ENCODE results near the gene CPNE1.
"Not testable (repeated sequence)": the region's sequence is repeated elsewhere in the genome, so short reads cannot be mapped to it uniquely, and the experiment has no call there.

The CPNE1 gene

GRCh38 chr20:35664466-35665206 lies at the start of gene CPNE1, which contains the start of gene RBM12:
TSS of gene CPNE1 (minus strand) at chr20:35664900. CDS start at chr20:35632923, 31,977 bp downstream.
TSS of gene RBM12 (minus strand) at chr20:35664900. CDS start at chr20:35655322, 9,578 bp downstream.
- DNase-seq (ENCODE audit: low read depth) = peak; percentile 90

GRCh38 chr20:35714127-35714526 lies 49.4 kb upstream of the CPNE1 start:
- DNase-seq (ENCODE audit: low read depth) = no peak

GRCh38 chr20:35713120-35713519 lies 48.4 kb upstream of the CPNE1 start:
- not testable (repeated sequence) for DNase-seq (ENCODE audit: low read depth)

DNA sequence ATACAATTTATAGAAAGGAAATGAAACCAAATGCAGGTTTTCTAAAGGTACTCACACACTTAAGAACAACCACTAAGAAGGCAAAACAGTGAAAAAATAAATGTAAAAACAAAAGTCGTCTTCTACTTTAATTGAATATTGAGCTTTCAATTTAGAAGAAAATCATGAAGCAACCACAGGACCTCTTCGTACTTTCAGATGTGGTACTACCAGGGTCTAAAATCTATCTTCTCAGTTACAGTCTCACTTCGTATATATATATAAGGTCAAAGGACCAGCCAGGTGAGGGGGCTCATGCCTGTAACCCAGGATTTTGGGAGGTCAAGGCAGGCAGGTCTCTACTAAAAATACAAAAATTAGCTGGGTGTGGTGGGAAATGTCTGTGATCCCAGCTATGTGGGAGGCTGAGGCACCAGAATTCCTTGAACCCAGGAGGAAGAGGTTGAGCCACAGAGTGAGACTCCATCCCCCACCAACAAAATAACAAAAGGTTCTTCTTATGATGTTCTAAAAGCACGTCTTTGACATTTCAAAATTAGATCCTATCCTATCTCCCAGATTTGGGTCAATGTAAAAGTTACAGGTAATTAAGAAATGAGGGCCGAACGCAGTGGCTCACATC lies 47.0 kb upstream of the CPNE1 start:
- DNase-seq (ENCODE audit: low read depth) = no peak

- no peak for DNase-seq (ENCODE audit: low read depth)
Observed at GRCh38 chr20:35710884-35711587, 46.3 kb upstream of the CPNE1 start.

DNA sequence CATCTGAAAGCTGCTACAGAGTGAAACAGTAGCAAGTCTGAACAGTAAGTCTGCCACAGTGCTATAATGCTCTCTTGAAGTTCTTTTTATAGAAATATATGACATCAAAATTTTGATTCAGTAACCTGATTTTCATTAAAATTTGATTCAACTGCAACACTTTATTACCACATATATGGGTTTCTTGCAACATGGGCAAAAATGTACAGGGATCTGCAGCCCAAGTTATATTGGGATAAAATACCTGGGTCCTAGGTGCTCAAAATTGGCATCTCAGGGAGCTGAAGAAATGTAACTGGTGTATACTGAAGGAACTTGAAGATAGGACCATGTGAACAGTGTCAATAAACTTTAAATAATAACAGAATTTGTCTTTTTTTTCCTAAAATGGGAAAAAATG lies 45.3 kb upstream of the CPNE1 start:
- no peak for DNase-seq (ENCODE audit: low read depth)

GRCh38 chr20:35709259-35709658 lies 44.6 kb upstream of the CPNE1 start:
- no peak for DNase-seq (ENCODE audit: low read depth)

- no peak for DNase-seq (ENCODE audit: low read depth)
Observed at GRCh38 chr20:35708502-35708901, 43.8 kb upstream of the CPNE1 start.

DNA sequence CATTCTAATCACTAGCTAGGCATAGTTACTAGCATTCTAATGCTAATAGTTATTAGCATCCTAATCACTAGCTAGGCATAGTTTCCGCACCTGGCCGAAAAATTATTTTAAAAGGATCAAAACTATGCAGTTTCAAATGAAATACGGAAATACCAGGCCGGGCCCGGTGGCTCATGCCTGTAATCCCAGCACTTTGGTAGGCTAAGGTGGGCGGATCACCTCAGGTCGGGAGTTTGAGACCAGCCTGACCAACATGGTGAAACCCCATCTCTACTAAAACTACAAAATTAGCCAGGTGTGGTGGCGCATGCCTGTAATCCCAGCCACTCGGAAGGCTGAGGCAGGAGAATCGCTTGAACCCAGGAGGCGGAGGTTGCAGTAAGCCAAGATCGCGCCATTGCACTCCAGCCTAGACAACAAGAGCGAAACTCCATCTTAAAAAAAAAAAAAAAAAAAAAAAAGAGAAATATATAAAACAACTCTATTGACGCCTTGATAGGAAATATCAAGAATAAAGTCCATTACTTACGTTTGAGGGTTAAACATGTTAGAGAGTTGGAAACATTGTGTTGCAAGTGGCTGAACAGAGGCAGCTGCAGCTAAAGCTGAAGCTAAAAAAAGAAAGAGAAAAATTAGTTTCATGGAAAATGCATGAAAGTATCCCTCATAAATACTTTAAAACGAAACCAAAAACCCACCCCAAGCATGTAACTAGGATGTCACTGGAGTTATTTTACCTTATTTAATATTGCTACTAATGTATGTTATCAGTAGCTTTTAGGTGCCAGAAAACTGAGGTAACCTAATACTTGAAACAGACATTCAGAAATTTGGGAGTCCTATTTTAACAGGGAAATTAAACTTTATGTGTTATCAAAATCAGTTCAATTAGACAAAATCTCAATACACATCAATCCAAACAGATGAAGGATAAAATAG lies 42.2 kb upstream of the CPNE1 start:
- not testable (repeated sequence) for DNase-seq (ENCODE audit: low read depth)

DNA sequence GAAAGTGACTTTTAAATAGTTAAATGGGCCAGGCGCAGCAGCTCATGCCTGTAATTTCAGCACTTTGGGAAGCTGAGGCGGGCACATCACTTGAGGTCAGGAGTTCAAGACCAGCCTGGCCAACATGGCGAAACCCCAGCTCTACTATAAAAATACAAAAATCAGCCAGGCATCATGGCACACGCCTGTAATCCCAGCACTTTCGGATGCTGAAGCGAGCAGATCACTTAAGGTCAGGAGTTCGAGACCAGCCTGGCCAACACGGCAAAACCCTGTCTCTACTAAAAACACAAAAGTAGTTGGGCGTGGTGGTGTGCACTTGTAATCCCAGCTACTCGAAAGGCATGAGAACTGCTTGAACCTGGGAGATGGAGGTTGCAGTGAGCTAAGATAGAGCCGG lies 41.2 kb upstream of the CPNE1 start:
- not testable (repeated sequence) for DNase-seq (ENCODE audit: low read depth)

DNA sequence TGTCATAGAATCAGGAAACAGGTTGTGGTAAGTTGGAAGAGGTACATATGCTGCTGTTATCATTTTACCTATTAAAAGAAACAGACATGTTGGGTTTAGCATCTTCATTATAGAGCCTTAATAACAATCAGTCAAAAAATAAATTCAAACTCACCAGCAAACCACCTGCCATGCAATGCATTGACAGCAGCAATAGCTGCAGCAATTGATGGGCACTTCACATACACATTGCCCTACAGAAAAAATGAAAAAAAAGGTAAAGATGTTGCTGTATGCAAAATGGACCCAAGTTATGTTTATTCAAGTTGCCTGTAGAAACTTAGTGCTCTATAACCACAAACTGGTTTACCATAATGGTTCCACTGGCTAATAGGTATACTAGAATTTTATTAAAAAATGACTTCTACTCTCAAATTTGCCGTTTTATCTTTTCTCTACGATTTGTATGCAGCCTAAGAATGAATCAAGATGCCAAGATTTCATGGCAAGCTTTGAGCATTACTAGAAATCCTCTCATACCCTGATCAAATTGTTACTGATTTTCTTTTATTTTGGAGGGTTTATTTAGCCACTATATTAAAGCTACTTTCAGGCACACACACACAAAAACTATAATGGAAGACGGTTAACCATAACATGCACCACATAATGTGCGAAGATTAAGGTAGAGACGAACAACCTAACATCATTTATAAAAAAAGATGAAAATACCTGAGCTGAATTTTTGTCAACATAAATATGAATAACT lies 40.0 kb upstream of the CPNE1 start:
- DNase-seq (ENCODE audit: low read depth) = no peak

GRCh38 chr20:35702824-35703695 lies 38.4 kb upstream of the CPNE1 start:
- no peak for DNase-seq (ENCODE audit: low read depth)

DNA sequence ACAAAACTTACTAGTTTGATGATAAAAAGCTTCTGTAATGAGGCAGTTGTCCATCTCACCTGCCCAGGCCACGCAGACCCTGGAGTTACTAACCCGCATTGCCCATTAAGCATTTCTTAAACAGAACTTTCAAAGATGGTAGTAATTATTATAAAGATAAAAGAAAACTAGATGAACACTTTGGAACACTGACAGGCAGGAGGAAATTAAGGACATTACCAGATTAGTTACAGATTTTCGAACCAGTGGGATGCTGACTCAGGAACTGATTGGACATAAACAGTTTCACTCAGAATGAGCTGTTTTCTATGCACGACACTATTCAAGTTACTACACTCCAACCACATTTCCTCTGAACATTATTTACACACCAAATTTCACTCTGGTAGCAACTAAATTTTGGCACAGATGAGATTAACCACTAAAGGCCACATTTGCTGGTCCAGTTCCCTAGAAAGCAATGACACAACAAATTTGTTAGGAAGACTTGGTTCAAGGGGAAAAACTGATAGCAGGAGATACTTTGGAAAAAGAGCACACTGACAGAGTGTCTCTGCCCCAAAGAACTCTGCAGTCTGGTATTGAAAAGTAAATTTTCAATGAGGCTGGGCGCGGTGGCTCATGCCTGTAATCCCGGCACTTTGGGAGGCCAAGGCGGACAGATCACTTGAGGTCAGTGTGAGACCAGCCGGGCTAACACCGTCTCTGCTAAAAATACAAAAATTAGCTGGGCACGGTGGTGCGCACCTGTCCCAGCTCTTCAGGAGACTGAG lies 37.5 kb upstream of the CPNE1 start:
- DNase-seq (ENCODE audit: low read depth) = no peak

DNA sequence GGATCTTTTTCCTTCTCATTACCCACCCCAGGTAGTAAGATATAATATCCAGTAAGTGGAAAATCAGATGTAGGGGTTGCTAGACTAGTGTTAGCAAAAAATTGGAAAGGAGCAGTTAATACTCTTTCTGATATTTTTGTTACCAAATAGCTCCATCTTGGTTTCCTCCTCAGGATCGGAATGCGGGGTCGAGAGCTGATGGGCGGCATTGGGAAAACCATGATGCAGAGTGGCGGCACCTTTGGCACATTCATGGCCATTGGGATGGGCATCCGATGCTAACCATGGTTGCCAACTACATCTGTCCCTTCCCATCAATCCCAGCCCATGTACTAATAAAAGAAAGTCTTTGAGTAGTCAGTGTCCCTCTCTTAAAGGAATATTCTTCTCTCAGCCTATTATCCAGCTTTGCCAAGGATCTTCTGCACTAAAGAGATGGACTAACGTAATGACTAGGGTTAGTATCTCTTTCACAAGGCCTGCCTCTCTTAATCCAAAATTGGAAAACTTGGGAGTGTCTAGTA lies 36.0 kb upstream of the CPNE1 start:
- DNase-seq (ENCODE audit: low read depth) = no peak

- no peak for DNase-seq (ENCODE audit: low read depth)
Observed at GRCh38 chr20:35699957-35700624, 35.4 kb upstream of the CPNE1 start.

GRCh38 chr20:35699127-35699956 lies 34.6 kb upstream of the CPNE1 start, which contains the start of the genes NFS1 and ROMO1:
TSS of gene NFS1 (minus strand) at chr20:35699352. CDS start at chr20:35699288, 64 bp downstream.
TSS of gene ROMO1 (plus strand) at chr20:35699405. CDS start at chr20:35699633, 228 bp downstream.
- peak; percentile 80 for DNase-seq (ENCODE audit: low read depth)
